Prostate gland (tissue), 2 donors: ENCODE measurements around the gene MRTFB. TPM values are rescaled to one million over a fixed set of nuclear protein-coding genes. Genes with fewer than 3 reads are reported as not detected.
"Not testable (repeated sequence)": the region's sequence is repeated elsewhere in the genome, so short reads cannot be mapped to it uniquely, and the experiment has no call there.

Source experiments
- DNase-seq: peaks from one replicate; pipeline ENCODE4 v3.0.0-alpha.2; 2019; ENCODE audit warnings: low spot score
- H3K27ac ChIP-seq, 2 donors: fragments of 200-600 bp; sonication (generic); 2 replicates each; pipeline ENCODE4 v1.5.1; 2017 to 2019
- H3K27me3 ChIP-seq: fragments of 200-600 bp; sonication (generic); replicated peaks from 2 replicates; pipeline ENCODE4 v1.5.1; 2019; ENCODE audit not compliant: insufficient read depth
- H3K36me3 ChIP-seq, 2 donors: fragments of 200-600 bp; sonication (generic); 1 replicate in 1 of 2; 2 replicates in 1 of 2; pipeline versions ENCODE4 v1.5.1 to v1.8.1; 2017 to 2019
- H3K4me1 ChIP-seq: fragments of 200-600 bp; sonication (generic); replicated peaks from 2 replicates; pipeline ENCODE4 v1.5.1; 2019
- H3K4me3 ChIP-seq, 2 donors: fragments of 200-600 bp; sonication (generic); 2 replicates each; pipeline ENCODE4 v1.5.1; 2017 to 2019
- H3K9me3 ChIP-seq: fragments of 200-600 bp; sonication (generic); 2 replicates; pipeline ENCODE4 v1.5.1; 2017
- POLR2A ChIP-seq: fragments of 450-650 bp; IDR thresholded peaks from one replicate; pipeline ENCODE4 v1.6.1; 2016; ENCODE audit warnings: antibody characterized with exemption, mild to moderate bottlenecking
- POLR2AphosphoS5 ChIP-seq: sonication (generic); formaldehyde crosslinking; IDR thresholded peaks from one replicate; pipeline ENCODE4 v1.6.1; 2017; ENCODE audit warnings: antibody characterized with exemption
- WGBS: methylation state at CpG from one replicate; pipeline ENCODE4 v1.1.5; 2018; 5-methylcytosine and 5-hydroxymethylcytosine counted together
- intact Hi-C: fragments of 100-400 bp; cut with DNase I; formaldehyde crosslinking; loops from one replicate; pipeline ENCODE4 v1.14.2; 2022
- total RNA-seq, 2 donors: library from RNA; depleted of rRNA; stranded (reverse); fragments of >200 nt; gene quantifications; one replicate each; pipeline ENCODE4 v1.1.0, GENCODE V29; 2016
- TF ChIP-seq, protein P1 (sequence below), 4 experiments: fragments of 200-600 bp in 2 of 4; fragments of 450-650 bp in 2 of 4; sonication (generic) in 2 of 4; IDR thresholded peaks; 1 replicate in 3 of 4; 2 replicates in 1 of 4; pipeline ENCODE4 v1.5.1; 2016 to 2019; ENCODE audit warnings: antibody characterized with exemption in 4 of 4, mild to moderate bottlenecking in 2 of 4, moderate library complexity in 2 of 4

Gene MRTFB
- total RNA-seq, 2 donors from 2014 or later: 46.5 to 102 TPM

DNA sequence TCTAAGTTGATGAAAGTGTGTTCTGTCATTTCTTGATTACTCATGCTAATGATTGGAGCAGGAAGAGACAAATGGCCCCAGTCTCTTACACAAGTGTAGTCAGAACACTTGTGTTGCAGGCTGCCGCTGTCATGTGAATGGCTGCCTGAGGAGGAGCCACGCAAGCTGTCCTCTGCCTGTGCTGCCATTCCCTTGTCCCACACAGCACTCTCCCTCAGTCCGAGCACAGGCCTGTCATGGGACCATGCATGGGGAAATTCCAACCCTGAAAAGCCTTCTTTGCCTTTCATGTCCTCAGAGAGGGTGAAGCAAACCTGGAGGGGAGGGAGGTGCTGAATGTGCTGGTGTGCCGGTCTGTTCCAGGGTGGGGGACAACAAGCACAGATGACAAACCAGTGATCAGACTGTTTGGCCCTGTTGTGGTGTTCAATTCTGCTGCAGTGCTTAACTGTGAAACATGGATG, 109.4 kb downstream of the MRTFB start:
- H3K4me1 ChIP-seq: peaks cover 3% of the 10 kb centered on the region
- H3K36me3 ChIP-seq: no peaks in the 10 kb centered on the region
- DNase-seq: no peak
- intact Hi-C loops: no loop called here
- no peaks in the 10 kb centered on the region for H3K9me3 ChIP-seq
- no peak for TF ChIP-seq POLR2AphosphoS5
- 86% methylated on average over 4 of the region's 4 CpGs for WGBS
- H3K27ac ChIP-seq: no peak overlapping the region
- no peaks in the 10 kb centered on the region for H3K27me3 ChIP-seq
- H3K4me3 ChIP-seq: no peak overlapping the region

- no peak for TF ChIP-seq POLR2A
- TF ChIP-seq, protein P1, sequence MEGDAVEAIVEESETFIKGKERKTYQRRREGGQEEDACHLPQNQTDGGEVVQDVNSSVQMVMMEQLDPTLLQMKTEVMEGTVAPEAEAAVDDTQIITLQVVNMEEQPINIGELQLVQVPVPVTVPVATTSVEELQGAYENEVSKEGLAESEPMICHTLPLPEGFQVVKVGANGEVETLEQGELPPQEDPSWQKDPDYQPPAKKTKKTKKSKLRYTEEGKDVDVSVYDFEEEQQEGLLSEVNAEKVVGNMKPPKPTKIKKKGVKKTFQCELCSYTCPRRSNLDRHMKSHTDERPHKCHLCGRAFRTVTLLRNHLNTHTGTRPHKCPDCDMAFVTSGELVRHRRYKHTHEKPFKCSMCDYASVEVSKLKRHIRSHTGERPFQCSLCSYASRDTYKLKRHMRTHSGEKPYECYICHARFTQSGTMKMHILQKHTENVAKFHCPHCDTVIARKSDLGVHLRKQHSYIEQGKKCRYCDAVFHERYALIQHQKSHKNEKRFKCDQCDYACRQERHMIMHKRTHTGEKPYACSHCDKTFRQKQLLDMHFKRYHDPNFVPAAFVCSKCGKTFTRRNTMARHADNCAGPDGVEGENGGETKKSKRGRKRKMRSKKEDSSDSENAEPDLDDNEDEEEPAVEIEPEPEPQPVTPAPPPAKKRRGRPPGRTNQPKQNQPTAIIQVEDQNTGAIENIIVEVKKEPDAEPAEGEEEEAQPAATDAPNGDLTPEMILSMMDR (IDR thresholded peaks at IDR 0.05): no peak
- no peak for TF ChIP-seq POLR2AphosphoS5
- no peak overlapping the region for H3K27ac ChIP-seq
- peaks cover 3% of the 10 kb centered on the region for H3K4me1 ChIP-seq
- no peak for DNase-seq
- WGBS: 40% methylated on average over 2 of the region's 2 CpGs
- H3K4me3 ChIP-seq: no peak overlapping the region
- H3K9me3 ChIP-seq: no peaks in the 10 kb centered on the region
- H3K36me3 ChIP-seq: no peaks in the 10 kb centered on the region
- H3K27me3 ChIP-seq: no peaks in the 10 kb centered on the region
- intact Hi-C loops: no loop called here
These were observed 110.4 kb downstream of the MRTFB start for GRCh38 chr16:14181371-14182050.

DNA sequence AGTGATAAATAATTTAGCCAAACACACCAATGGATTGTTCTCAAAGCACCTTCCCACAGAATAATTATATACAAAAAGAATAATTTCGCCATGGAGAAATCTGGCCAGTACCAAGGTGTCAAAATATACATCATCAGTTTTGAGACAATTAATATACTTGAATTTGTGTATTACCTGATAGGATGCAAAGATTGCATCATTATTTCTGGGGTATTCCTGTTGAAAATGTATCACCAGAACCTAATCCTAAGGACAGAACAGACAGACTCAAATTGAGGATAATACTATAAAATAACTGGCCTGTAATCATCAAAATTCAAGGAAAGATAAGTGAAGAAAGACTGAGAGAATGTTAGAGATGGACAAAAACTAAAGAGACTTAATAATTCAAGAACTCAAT, 111.9 kb downstream of the MRTFB start:
- no peaks in the 10 kb centered on the region for H3K27me3 ChIP-seq
- TF ChIP-seq POLR2A: no peak
- no peak for TF ChIP-seq POLR2AphosphoS5
- TF ChIP-seq, protein P1 (IDR thresholded peaks at IDR 0.05): no peak
- no peak overlapping the region for H3K27ac ChIP-seq
- H3K4me3 ChIP-seq: no peak overlapping the region
- no peak for DNase-seq
- 100% methylated on average over 1 of the region's 1 CpG for WGBS
- peaks cover 3% of the 10 kb centered on the region for H3K4me1 ChIP-seq
- intact Hi-C loops: no loop called here
- no peaks in the 10 kb centered on the region for H3K9me3 ChIP-seq
- H3K36me3 ChIP-seq: no peaks in the 10 kb centered on the region

DNA sequence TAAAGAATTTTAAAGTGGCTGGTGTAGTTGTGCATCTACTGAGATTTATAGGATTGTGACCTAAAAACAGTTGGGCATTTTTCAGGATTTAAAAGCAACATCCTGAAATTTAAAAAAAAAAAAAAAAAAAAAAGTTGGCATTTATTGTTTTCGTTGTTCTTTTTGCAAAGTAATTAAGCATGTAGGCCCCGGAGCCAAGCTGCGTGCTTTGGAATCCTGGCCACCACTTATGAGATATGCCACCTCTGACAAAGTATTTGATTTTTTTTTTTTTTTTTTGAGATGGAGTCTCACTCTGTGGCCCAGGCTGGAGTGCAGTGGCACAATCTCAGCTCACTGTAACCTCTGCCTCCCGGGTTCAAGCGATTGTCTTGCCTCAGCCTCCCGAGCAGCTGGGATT, 112.8 kb downstream of the MRTFB start:
- DNase-seq, intact Hi-C loops, H3K27ac ChIP-seq, H3K27me3 ChIP-seq, H3K4me3 ChIP-seq, H3K4me1 ChIP-seq, H3K36me3 ChIP-seq, H3K9me3 ChIP-seq: not testable (repeated sequence)
- 89% methylated on average over 6 of the region's 6 CpGs for WGBS

- no peak for TF ChIP-seq POLR2A
- TF ChIP-seq, protein P1 (IDR thresholded peaks at IDR 0.05): peak in 3 of 4 experiments; percentile 25 to 27 (median 26)
- intact Hi-C loops: no loop called here
- Histone ChIP-seq H3K27ac (peak overlapping the region; percentile 23 to 63), H3K9me3 (no peaks in the 10 kb centered on the region), H3K27me3 (no peaks in the 10 kb centered on the region), H3K4me1 (peaks cover 3% of the 10 kb centered on the region), H3K36me3 (no peaks in the 10 kb centered on the region), H3K4me3 (peak overlapping the region; percentile 22)
- no peak for DNase-seq
- WGBS: 23% methylated on average over 10 of the region's 10 CpGs
These were observed 115.1 kb downstream of the MRTFB start for GRCh38 chr16:14186007-14186794.
